Body of pancreas (tissue), 4 donors: Measurements from ENCODE around the gene FLT3.

Experiments used
- POLR2A ChIP-seq, 3 donors: fragments of 450-650 bp; IDR thresholded peaks; one replicate each; pipeline ENCODE4 v1.6.1; 2016; ENCODE audit warnings: antibody characterized with exemption in 3 of 3, mild to moderate bottlenecking in 2 of 3
- TF ChIP-seq, protein P1 (sequence below), 7 experiments: fragments of 450-650 bp in 4 of 7; fragments of 200-600 bp in 3 of 7; sonication (generic) in 3 of 7; IDR thresholded peaks; one replicate each; pipeline ENCODE4 v1.5.1; 2016 to 2019; ENCODE audit warnings: antibody characterized with exemption in 7 of 7

DNA sequence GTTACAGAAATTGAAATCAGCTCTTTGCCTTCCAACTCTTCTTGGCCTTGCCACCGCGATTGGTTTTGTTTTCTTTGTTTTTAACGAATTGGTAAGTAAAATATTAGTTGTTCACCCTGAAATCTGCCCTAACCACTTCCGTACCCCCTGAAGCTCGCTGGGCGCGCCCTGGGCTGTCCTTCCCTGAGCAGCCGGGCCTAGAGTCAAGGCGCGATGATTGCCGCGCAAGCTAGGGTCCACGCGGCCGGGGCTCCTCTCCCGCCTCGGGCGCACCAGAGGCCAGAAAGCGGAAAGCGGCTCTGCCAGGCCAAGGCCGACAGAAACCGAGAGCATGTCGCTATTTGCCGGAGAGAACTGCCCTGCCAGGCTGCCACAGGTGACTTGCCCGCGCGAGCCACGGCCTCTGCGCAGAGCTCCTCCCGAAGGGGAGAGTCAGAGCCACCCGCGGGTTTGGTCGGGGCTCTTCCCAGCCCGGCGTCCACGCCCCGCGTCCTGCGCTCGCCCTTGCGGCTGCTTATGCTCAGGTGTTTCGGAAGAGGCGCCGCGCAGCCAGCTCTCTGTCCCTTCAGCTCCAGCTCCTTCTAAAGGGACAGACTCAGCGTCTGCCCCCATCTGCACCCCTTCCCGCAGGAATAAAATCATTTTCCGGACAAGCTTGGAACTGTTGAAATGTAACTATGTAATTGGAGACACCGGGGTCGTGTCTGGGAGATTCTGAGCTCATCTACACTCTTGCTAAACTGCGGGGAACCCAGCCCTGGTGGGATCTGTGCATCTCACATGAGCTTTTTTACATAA, 124.6 kb downstream of the FLT3 start:
- TF ChIP-seq, protein P1, sequence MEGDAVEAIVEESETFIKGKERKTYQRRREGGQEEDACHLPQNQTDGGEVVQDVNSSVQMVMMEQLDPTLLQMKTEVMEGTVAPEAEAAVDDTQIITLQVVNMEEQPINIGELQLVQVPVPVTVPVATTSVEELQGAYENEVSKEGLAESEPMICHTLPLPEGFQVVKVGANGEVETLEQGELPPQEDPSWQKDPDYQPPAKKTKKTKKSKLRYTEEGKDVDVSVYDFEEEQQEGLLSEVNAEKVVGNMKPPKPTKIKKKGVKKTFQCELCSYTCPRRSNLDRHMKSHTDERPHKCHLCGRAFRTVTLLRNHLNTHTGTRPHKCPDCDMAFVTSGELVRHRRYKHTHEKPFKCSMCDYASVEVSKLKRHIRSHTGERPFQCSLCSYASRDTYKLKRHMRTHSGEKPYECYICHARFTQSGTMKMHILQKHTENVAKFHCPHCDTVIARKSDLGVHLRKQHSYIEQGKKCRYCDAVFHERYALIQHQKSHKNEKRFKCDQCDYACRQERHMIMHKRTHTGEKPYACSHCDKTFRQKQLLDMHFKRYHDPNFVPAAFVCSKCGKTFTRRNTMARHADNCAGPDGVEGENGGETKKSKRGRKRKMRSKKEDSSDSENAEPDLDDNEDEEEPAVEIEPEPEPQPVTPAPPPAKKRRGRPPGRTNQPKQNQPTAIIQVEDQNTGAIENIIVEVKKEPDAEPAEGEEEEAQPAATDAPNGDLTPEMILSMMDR (IDR thresholded peaks at IDR 0.05) = no peak
- TF ChIP-seq POLR2A (IDR thresholded peaks at IDR 0.05) = no peak
